ENCODE results near the gene EYS.
"Not testable (repeated sequence)": the region's sequence is repeated elsewhere in the genome, so short reads cannot be mapped to it uniquely, and the experiment has no call there.

The EYS gene

DNA sequence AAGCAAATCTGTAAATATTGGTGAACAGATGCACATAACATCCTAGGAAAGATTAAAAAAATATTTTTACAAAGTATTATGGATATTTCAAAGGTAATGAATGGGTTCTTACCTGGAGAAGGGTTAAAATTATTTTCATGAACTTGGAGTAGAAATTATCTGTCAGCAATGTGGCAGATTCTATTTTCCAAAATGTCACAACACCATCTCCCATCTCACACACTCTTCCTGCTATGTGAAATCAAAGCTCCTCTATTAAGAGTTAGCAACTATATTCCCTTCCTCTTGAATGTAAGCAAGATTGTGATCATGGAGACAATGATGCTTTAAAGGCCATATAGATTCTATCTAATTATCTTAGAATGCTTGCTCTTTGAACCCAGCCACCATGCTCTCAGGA is 304.5 kb downstream of the EYS start:
- POLR2A ChIA-PET: no interaction called here
- CTCF ChIA-PET: no interaction called here
- TF ChIP-seq, protein P1, sequence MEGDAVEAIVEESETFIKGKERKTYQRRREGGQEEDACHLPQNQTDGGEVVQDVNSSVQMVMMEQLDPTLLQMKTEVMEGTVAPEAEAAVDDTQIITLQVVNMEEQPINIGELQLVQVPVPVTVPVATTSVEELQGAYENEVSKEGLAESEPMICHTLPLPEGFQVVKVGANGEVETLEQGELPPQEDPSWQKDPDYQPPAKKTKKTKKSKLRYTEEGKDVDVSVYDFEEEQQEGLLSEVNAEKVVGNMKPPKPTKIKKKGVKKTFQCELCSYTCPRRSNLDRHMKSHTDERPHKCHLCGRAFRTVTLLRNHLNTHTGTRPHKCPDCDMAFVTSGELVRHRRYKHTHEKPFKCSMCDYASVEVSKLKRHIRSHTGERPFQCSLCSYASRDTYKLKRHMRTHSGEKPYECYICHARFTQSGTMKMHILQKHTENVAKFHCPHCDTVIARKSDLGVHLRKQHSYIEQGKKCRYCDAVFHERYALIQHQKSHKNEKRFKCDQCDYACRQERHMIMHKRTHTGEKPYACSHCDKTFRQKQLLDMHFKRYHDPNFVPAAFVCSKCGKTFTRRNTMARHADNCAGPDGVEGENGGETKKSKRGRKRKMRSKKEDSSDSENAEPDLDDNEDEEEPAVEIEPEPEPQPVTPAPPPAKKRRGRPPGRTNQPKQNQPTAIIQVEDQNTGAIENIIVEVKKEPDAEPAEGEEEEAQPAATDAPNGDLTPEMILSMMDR (IDR thresholded peaks at IDR 0.05; ENCODE audit: control extremely low read depth, extremely low read depth, low read depth, missing control alignments): no peak
- no peak for DNase-seq (ENCODE audit: extremely low spot score)

DNA sequence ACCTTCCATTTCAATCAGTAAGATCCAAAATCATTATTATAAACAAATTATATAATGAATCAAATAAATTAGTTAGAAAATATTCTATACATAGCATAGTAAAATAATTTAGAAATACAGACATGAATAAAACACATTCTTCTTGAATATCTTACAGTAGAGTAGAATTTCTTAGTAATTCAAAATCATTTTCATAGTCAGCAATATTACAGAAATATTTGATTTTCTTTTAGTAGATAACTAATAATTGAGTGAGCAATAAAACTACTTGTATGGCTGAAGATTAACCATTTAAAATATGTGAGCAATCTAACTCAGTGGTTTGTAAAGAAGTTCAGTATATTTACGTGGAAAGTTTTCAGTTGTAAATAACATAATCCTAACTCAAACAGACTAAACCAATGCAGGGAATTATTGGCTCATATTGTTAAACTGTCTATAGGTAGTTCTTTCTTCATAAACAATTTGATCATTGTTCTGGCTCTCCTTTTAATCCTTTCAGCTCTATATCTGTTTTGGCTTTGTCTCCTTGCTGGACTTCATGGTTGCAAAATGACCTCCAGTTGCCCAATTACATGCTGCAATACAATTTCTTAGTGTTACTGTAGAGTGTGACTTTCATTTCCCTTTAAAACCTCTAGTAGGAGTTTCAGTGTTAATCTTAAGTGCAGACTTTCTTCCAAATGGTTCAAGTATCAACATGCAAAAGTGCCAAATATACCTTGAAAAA is 307.5 kb downstream of the EYS start:
- ChIA-PET CTCF (no interaction called here), POLR2A (no interaction called here)
- DNase-seq (ENCODE audit: extremely low spot score): no peak

DNA sequence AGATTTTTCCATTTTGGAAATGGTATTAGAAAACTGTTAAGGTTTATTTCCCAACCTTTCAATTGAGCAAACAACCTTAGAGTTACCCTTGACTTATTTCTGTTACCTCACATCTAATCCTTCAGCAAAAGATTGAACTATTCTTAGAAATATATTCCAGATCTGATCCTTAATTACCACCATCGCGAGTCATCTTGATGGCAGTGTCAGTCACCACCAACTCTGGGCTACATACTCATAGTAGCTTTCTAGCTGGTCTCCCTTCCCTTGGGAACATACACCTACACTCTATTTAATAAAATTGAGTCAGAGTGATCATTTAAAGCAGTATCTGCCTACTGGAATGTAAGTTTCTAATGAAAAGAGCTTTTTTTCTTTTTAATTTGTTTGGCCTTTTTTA is 308.2 kb downstream of the EYS start:
- TF ChIP-seq, protein P1 (IDR thresholded peaks at IDR 0.05; ENCODE audit: control extremely low read depth, extremely low read depth, low read depth, missing control alignments): no peak
- DNase-seq (ENCODE audit: extremely low spot score): no peak
- CTCF ChIA-PET: interaction anchor here (0.7 kb wide), 1 partner anchor 14 kb away, joined by 3 read pairs; no protein-coding TSS in a partner anchor
- POLR2A ChIA-PET: no interaction called here

More for the DNA sequence above, 307.5 kb downstream of the EYS start:
- TF ChIP-seq, protein P1 (IDR thresholded peaks at IDR 0.05; ENCODE audit: control extremely low read depth, extremely low read depth, low read depth, missing control alignments): no peak

DNA sequence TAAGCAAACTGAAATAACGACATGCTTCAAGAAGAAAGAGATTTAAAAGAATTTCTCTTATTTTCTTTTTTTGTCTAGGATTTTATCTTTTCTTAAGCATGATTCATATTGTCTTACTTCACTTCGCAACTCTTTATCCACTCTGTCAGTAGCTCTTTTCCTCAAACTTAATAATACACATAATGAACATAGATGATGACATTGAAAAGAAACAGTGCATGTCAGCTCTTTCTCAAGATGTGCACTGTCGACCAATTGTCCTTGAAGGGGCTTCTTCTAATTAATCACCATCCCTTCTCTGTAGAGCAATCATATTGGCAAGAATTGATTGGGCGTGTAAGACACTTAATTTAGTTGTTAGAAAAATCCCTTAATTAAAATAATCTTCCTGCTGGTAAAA is 356.5 kb downstream of the EYS start:
- POLR2A ChIA-PET: no interaction called here
- CTCF ChIA-PET: no interaction called here
- no peak for DNase-seq (ENCODE audit: extremely low spot score)
- TF ChIP-seq, protein P1 (IDR thresholded peaks at IDR 0.05; ENCODE audit: control extremely low read depth, extremely low read depth, low read depth, missing control alignments): no peak

DNA sequence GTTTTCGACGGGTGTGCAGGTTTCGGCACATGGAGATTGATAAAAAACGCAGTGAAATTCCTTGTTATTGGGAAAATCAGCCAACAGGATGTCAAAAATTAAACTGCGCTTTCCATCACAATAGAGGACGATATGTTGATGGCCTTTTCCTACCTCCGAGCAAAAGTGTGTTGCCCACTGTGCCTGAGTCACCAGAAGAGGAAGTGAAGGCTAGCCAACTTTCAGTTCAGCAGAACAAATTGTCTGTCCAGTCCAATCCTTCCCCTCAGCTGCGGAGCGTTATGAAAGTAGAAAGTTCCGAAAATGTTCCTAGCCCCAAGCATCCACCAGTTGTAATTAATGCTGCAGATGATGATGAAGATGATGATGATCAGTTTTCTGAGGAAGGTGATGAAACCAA is 404.4 kb downstream of the EYS start:
- POLR2A ChIA-PET; CTCF ChIA-PET; DNase-seq (ENCODE audit: extremely low spot score): not testable (repeated sequence)

DNA sequence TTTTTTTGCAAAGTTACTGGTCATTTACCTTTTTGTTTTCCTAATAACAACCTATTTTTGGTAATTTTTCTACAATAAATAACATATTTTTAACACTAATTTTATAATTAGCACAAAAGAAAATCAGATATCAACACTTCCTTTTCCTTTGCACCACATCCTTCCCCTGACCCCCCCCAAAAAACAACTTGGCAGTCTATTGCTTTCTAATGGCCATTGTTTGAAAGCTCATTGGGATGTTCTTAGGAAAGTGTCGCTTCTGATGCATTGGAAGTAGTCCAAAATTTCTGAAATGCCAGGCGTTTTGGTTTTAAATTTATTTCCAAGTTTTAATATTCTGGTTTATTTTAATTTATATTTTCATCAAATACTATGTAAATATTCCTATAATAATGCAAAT is 407.8 kb downstream of the EYS start:
- no peak for DNase-seq (ENCODE audit: extremely low spot score)
- TF ChIP-seq, protein P1 (IDR thresholded peaks at IDR 0.05; ENCODE audit: control extremely low read depth, extremely low read depth, low read depth, missing control alignments): no peak
- ChIA-PET CTCF (no interaction called here), POLR2A (no interaction called here)

DNA sequence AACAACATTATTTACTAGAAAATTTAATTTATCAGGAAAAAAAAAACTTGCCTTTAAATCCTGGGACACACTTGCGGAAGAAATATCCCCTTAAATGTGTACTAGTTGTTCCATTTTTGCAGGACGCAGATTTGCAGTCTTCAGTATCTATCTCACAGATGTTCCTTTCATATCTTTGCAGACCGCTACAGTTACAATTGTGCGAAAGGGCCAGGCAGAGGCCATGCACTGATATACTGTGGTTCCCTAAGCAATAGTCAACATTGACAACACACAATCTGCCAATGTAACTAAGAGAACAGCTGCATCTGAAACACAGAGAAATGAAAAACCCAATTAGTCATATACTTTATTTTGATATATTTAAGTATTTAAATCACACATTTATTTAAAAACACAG is 411.2 kb downstream of the EYS start:
- TF ChIP-seq, protein P1 (IDR thresholded peaks at IDR 0.05; ENCODE audit: control extremely low read depth, extremely low read depth, low read depth, missing control alignments): no peak
- POLR2A ChIA-PET: no interaction called here
- DNase-seq (ENCODE audit: extremely low spot score): no peak
- CTCF ChIA-PET: no interaction called here

Measured in GM10248 (cell line).